Endothelial cell of umbilical vein (primary cell): ENCODE measurements around the gene ATOX1.

ENCODE experiments used
- EZH2 ChIP-seq: IDR thresholded peaks from 2 replicates; pipeline ENCODE4 v1.6.1; 2012; ENCODE audit warnings: borderline replicate concordance, low read depth, mild to moderate bottlenecking, moderate library complexity, low read length, inconsistent platforms; ENCODE audit not compliant: severe bottlenecking
- JUN ChIP-seq: IDR thresholded peaks from 2 replicates; pipeline ENCODE4 v1.6.1; 2011; ENCODE audit warnings: borderline replicate concordance, low read depth; ENCODE audit not compliant: insufficient read length, insufficient read depth
- MYC ChIP-seq: IDR thresholded peaks from one replicate; pipeline ENCODE4 v1.6.1; 2011; ENCODE audit warnings: mild to moderate bottlenecking, low read depth, low read length
- POLR2A ChIP-seq: IDR thresholded peaks from 2 replicates; pipeline ENCODE4 v1.6.1; 2012; ENCODE audit warnings: low read depth, mild to moderate bottlenecking, control low read depth, low read length
- POLR2AphosphoS5 ChIP-seq: IDR thresholded peaks from 2 replicates; pipeline ENCODE4 v1.6.1; 2012; ENCODE audit warnings: low read depth, mild to moderate bottlenecking, control low read depth, low read length, moderate library complexity; ENCODE audit not compliant: insufficient read depth
- TF ChIP-seq, protein P1 (sequence below), 2 donors: IDR thresholded peaks; 1 replicate in 1 of 2; 2 replicates in 1 of 2; pipeline ENCODE4 v1.5.1; 2011; ENCODE audit warnings: low read length in 2 of 2, mild to moderate bottlenecking in 2 of 2, moderate library complexity in 2 of 2, control low read depth in 1 of 2, inconsistent platforms in 1 of 2, low read depth in 1 of 2; ENCODE audit not compliant: insufficient read depth in 1 of 2; ENCODE audit errors: extremely low read depth in 1 of 2

DNA sequence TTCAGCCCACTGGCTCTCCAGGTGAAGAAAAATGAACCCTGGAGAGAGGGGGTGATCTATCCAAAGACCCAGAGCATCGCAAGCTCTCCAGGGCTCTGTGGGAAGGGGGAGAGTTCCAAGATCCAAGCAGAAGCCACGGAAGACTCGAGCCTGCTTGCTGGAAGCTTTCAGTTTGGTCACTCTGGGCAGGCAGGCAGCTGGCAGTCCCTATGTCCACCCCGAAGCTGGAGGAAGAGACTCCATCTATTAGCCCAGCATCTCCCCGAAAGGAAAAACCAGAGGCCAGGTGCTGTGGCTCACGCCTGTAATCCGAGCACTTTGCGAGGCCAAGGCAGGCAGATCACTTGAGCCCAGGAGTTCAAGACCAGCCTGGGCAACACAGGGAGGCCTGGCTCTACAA, 61.0 kb downstream of the ATOX1 start:
- TF ChIP-seq EZH2, result no peak
- TF ChIP-seq, protein P1, sequence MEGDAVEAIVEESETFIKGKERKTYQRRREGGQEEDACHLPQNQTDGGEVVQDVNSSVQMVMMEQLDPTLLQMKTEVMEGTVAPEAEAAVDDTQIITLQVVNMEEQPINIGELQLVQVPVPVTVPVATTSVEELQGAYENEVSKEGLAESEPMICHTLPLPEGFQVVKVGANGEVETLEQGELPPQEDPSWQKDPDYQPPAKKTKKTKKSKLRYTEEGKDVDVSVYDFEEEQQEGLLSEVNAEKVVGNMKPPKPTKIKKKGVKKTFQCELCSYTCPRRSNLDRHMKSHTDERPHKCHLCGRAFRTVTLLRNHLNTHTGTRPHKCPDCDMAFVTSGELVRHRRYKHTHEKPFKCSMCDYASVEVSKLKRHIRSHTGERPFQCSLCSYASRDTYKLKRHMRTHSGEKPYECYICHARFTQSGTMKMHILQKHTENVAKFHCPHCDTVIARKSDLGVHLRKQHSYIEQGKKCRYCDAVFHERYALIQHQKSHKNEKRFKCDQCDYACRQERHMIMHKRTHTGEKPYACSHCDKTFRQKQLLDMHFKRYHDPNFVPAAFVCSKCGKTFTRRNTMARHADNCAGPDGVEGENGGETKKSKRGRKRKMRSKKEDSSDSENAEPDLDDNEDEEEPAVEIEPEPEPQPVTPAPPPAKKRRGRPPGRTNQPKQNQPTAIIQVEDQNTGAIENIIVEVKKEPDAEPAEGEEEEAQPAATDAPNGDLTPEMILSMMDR (IDR thresholded peaks at IDR 0.05; ENCODE audit: extremely low read depth in 1 of 2, insufficient read depth in 1 of 2, low read depth in 1 of 2, low read length in 2 of 2), result no peak
- TF ChIP-seq POLR2AphosphoS5, result no peak
- no peak for TF ChIP-seq JUN
- TF ChIP-seq MYC, result no peak
- TF ChIP-seq POLR2A, result no peak
